PC-3 (cell line): ENCODE results near the gene ZDHHC7. TPM values are rescaled to one million over a fixed set of nuclear protein-coding genes. Genes with fewer than 3 reads are reported as not detected.

Experiments used
- ATAC-seq: fragments of 200-7000 bp; cut with Tn5 transposase; 2 replicates; pipeline ENCODE4 v1.9.1; 2020; ENCODE audit warnings: mild to moderate bottlenecking, moderate library complexity
- BruUV-seq: library from RNA; stranded (reverse); fragments of 400-500 nt; replicated peaks from 2 replicates; lab custom pipeline; 2021; lab: Mats Ljungman, UMichigan
- CTCF ChIA-PET: fragments of 300-600 bp; sonication (Branson Sonifier 250); formaldehyde crosslinking; loops from one replicate; lab custom pipeline; 2022; ENCODE audit warnings: antibody characterized with exemption; lab: Charles Lee
- POLR2A ChIA-PET: fragments of 300-600 bp; sonication (Branson Sonifier 250); formaldehyde crosslinking; loops from one replicate; lab custom pipeline; 2022; ENCODE audit warnings: antibody characterized with exemption; ENCODE audit not compliant: unreplicated experiment; lab: Charles Lee
- DNase-seq: peaks from one replicate; pipeline ENCODE4 v3.0.0-alpha.2; 2015
- H2AFZ ChIP-seq: fragments of 300-600 bp; sonication (generic); 2 replicates; pipeline ENCODE4 v1.6.0; 2016; ENCODE audit warnings: antibody characterized with exemption, low read length
- H3F3A ChIP-seq: fragments of 300-600 bp; sonication (generic); one replicate; pipeline ENCODE4 v1.6.0; 2017; ENCODE audit warnings: antibody characterized with exemption, low read length, control low read depth, mild to moderate bottlenecking; ENCODE audit not compliant: unreplicated experiment
- H3K27ac ChIP-seq: fragments of 300-600 bp; sonication (generic); 2 replicates; pipeline ENCODE4 v1.5.1; 2016; ENCODE audit warnings: mild to moderate bottlenecking, low read length
- H3K27me3 ChIP-seq: fragments of 300-600 bp; sonication (generic); 2 replicates; pipeline ENCODE4 v1.6.1; 2016; ENCODE audit warnings: low read length, mixed read lengths
- H3K36me3 ChIP-seq: fragments of 300-600 bp; sonication (generic); 2 replicates; pipeline ENCODE4 v1.6.1; 2016; ENCODE audit warnings: low read depth, mixed run types, low read length, mixed read lengths
- H3K4me1 ChIP-seq: fragments of 300-600 bp; sonication (generic); 2 replicates; pipeline ENCODE4 v1.5.1; 2016; ENCODE audit warnings: low read length; ENCODE audit not compliant: insufficient read depth
- H3K4me2 ChIP-seq: fragments of 300-600 bp; sonication (generic); 2 replicates; pipeline ENCODE4 v1.6.0; 2016; ENCODE audit warnings: low read length
- H3K4me3 ChIP-seq: fragments of 300-600 bp; sonication (generic); 2 replicates; pipeline ENCODE4 v1.5.1; 2016; ENCODE audit warnings: mild to moderate bottlenecking, low read length, mixed read lengths
- H3K79me2 ChIP-seq: fragments of 300-600 bp; sonication (generic); 2 replicates; pipeline ENCODE4 v1.6.1; 2017; ENCODE audit warnings: low read length, mixed read lengths
- H3K9ac ChIP-seq: fragments of 300-600 bp; sonication (generic); 2 replicates; pipeline ENCODE4 v1.6.0; 2016; ENCODE audit warnings: mild to moderate bottlenecking, low read length
- H3K9me2 ChIP-seq: fragments of 300-600 bp; sonication (generic); replicated peaks from 2 replicates; pipeline ENCODE4 v1.6.1; 2016; ENCODE audit warnings: mixed run types, low read length, mixed read lengths
- H3K9me3 ChIP-seq: fragments of 300-600 bp; sonication (generic); 2 replicates; pipeline ENCODE4 v1.6.1; 2016; ENCODE audit warnings: low read length, mixed read lengths
- H4K20me1 ChIP-seq: fragments of 300-600 bp; sonication (generic); 2 replicates; pipeline ENCODE4 v1.6.1; 2016; ENCODE audit warnings: low read length, mixed read lengths
- CTCF ChIP-seq: fragments of 300-600 bp; sonication (generic); conservative IDR thresholded peaks from 2 replicates; pipeline ENCODE4 v1.5.1; 2017; ENCODE audit warnings: antibody characterized with exemption, low read depth, mild to moderate bottlenecking, low read length
- EZH2 ChIP-seq: fragments of 300-600 bp; sonication (generic); IDR thresholded peaks from one replicate; pipeline ENCODE4 v1.6.1; 2017; ENCODE audit warnings: antibody characterized with exemption, mild to moderate bottlenecking, low read length; ENCODE audit not compliant: unreplicated experiment
- EZH2phosphoT487 ChIP-seq: fragments of 300-600 bp; sonication (generic); IDR thresholded peaks from 2 replicates; pipeline ENCODE4 v1.6.1; 2018; ENCODE audit warnings: mild to moderate bottlenecking, antibody characterized with exemption, low read length, borderline replicate concordance
- intact Hi-C: fragments of 100-400 bp; cut with micrococcal nuclease; formaldehyde crosslinking; loops from 2 replicates; pipeline ENCODE4 v1.9.0; 2023
- total RNA-seq: library from RNA; depleted of rRNA; stranded (reverse); fragments of >200 nt; gene quantifications from 2 replicates; pipeline ENCODE4 v1.2.3, GENCODE V29; 2014

The ZDHHC7 gene
- total RNA-seq, 1 experiment from 2014 or later, result 42.1 TPM

- Histone ChIP-seq H3K79me2 (0 out of 2 replicates have a peak, but pooled peaks cover 6% of the 10 kb centered on the region), H3K9ac (peak within 1 kb of the TSS; percentile 72), H3K4me2 (peak within 1 kb of the TSS; percentile 89), H3K27ac (peak within 1 kb of the TSS; percentile 84), H4K20me1 (no peaks in the 10 kb centered on the region), H3K9me3 (no peaks in the 10 kb centered on the region), H3K27me3 (no peaks in the 10 kb centered on the region), H3F3A (no peaks in the 10 kb centered on the region), H3K4me3 (peak within 1 kb of the TSS; percentile 79), H3K4me1 (peaks cover 46% of the 10 kb centered on the region), H3K9me2 (no peaks in the 10 kb centered on the region), H2AFZ (peak within 1 kb of the TSS; percentile 81), H3K36me3 (no peaks in the 10 kb centered on the region)
- ChIA-PET POLR2A (interaction anchor here (1.2 kb wide), 1 partner anchor 17 kb away, joined by 6 read pairs; no protein-coding TSS in a partner anchor), CTCF (interaction anchor here (0.6 kb wide), 1 partner anchor 22 kb away, joined by 10 read pairs; no protein-coding TSS in a partner anchor)
- BruUV-seq, result no TSS peak
- peak; percentile 90 for DNase-seq
- TF ChIP-seq EZH2phosphoT487, result no peak
- no peak for TF ChIP-seq EZH2
- TF ChIP-seq CTCF, result no peak
- ATAC-seq, result peak; percentile 53
- intact Hi-C loops, result loop anchor here (2.0 kb wide), 1 partner anchor 33 kb away; no protein-coding TSS in a partner anchor
Observed at GRCh38 chr16:85027349-85027957, 16.1 kb upstream of the ZDHHC7 start, which contains the start of gene KIAA0513. Gene KIAA0513, plus strand, starts transcription at chr16:85027795. Its CDS starts 39,277 bp downstream, at chr16:85067072.

DNA sequence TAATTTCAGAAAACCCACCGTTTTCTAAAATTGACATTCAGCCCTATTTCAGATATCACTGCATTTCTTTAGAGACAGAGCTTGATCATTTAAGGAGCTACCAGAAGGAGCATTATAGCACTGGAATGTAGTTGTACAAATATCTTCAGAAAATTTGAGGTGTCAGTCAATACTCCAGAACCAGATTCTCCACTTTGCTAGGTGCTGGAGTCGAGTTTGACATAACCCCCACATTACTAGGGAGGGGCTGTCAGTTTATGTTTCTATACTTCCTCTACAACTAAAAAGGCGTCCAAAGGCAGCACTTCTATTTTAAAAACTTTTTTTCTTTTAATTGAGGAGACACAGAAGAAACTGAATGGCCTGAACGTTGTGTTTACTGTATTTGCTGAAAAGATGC is 15.4 kb upstream of the ZDHHC7 start:
- intact Hi-C loops, result loop anchor here (2.0 kb wide), 1 partner anchor 32 kb away; no protein-coding TSS in a partner anchor
- no peak for TF ChIP-seq EZH2
- no peak for TF ChIP-seq EZH2phosphoT487
- no peak for TF ChIP-seq CTCF
- H3K27me3 ChIP-seq, result no peaks in the 10 kb centered on the region
- BruUV-seq, result no TSS peak
- H3K79me2 ChIP-seq, result 0 out of 2 replicates have a peak, but pooled peaks cover 6% of the 10 kb centered on the region
- H3K9me3 ChIP-seq, result no peaks in the 10 kb centered on the region
- ChIA-PET CTCF (no interaction called here), POLR2A (interaction anchor here (1.2 kb wide), 1 partner anchor 16 kb away, joined by 6 read pairs; no protein-coding TSS in a partner anchor)
- no peaks in the 10 kb centered on the region for H3K36me3 ChIP-seq
- no peaks in the 10 kb centered on the region for H4K20me1 ChIP-seq
- H3K9me2 ChIP-seq, result no peaks in the 10 kb centered on the region
- H2AFZ ChIP-seq, result no peak overlapping the region; the same call in 1 of the 2 replicates
- no peak for ATAC-seq
- no peaks in the 10 kb centered on the region for H3F3A ChIP-seq
- peak overlapping the region; percentile 72; the same call in 1 of the 2 replicates for H3K9ac ChIP-seq
- H3K4me1 ChIP-seq, result peaks cover 46% of the 10 kb centered on the region
- DNase-seq, result peak; percentile 19
- peak overlapping the region; percentile 79 for H3K4me3 ChIP-seq
- H3K4me2 ChIP-seq, result peak overlapping the region; percentile 89
- H3K27ac ChIP-seq, result no peak overlapping the region
